K562 (cell line): ENCODE measurements around the gene TRIP12. TPM values are rescaled to one million over a fixed set of nuclear protein-coding genes. Genes with fewer than 3 reads are reported as not detected.

Experiments used
- ARID2 ChIP-seq: fragments of 450-650 bp; IDR thresholded peaks from 2 replicates; pipeline ENCODE4 v1.6.1; 2017; ENCODE audit warnings: antibody characterized with exemption, mild to moderate bottlenecking
- CEBPG ChIP-seq, 3 experiments: fragments of 200-800 bp in 1 of 3; sonication (Bioruptor generic) in 1 of 3; sonication (generic) in 1 of 3; formaldehyde crosslinking in 1 of 3; IDR thresholded peaks in 2 of 3; conservative IDR thresholded peaks in 1 of 3; 2 replicates each; pipeline versions ENCODE4 v1.6.1 to v1.8.0; 2016 to 2022; ENCODE audit warnings: missing compliant biosample characterization in 2 of 3, missing genetic modification characterization in 2 of 3, mild to moderate bottlenecking in 1 of 3, missing genetic modification reagents in 1 of 3
- CREM ChIP-seq: IDR thresholded peaks from 2 replicates; pipeline ENCODE4 v1.6.1; 2014; ENCODE audit warnings: antibody characterized with exemption, low read depth
- ELF4 ChIP-seq: fragments of 450-650 bp; formaldehyde crosslinking; IDR thresholded peaks from 2 replicates; pipeline ENCODE4 v1.4.0; 2022; ENCODE audit warnings: missing genetic modification characterization
- ETV6 ChIP-seq, 3 experiments: fragments of 150-350 bp in 1 of 3; sonication (generic) in 1 of 3; formaldehyde crosslinking in 1 of 3; IDR thresholded peaks; 2 replicates each; pipeline versions ENCODE4 v1.6.1 to v1.8.0; 2014 to 2022; ENCODE audit warnings: borderline replicate concordance in 2 of 3, low read depth in 2 of 3, antibody characterized with exemption in 1 of 3, low read length in 1 of 3, mild to moderate bottlenecking in 1 of 3, missing genetic modification reagents in 1 of 3
- GABPB1 ChIP-seq: sonication (generic); formaldehyde crosslinking; IDR thresholded peaks from 2 replicates; pipeline ENCODE4 v1.8.0; 2022; ENCODE audit warnings: mild to moderate bottlenecking, missing genetic modification reagents
- GABPB2 ChIP-seq: fragments of 250-450 bp; sonication (Bioruptor Pico); conservative IDR thresholded peaks from 2 replicates; pipeline ENCODE4 v1.5.1; 2021; ENCODE audit warnings: mild to moderate bottlenecking
- NCOA2 ChIP-seq, 2 experiments: fragments of 450-650 bp; IDR thresholded peaks; 2 replicates each; pipeline ENCODE4 v1.6.1; 2018; ENCODE audit warnings: mild to moderate bottlenecking in 2 of 2, moderate library complexity in 1 of 2; ENCODE audit not compliant: partially characterized antibody in 2 of 2
- NCOR1 ChIP-seq: fragments of 450-650 bp; IDR thresholded peaks from 2 replicates; pipeline ENCODE4 v1.6.1; 2016; ENCODE audit warnings: mild to moderate bottlenecking, moderate library complexity
- NFIX ChIP-seq: fragments of 250-450 bp; sonication (Bioruptor Pico); IDR thresholded peaks from 2 replicates; pipeline ENCODE4 v1.4.0; 2020; ENCODE audit warnings: low read depth, mild to moderate bottlenecking, moderate library complexity
- NKRF ChIP-seq: fragments of 450-650 bp; IDR thresholded peaks from 2 replicates; pipeline ENCODE4 v1.6.1; 2016; ENCODE audit warnings: borderline replicate concordance
- POLR2AphosphoS2 ChIP-seq: IDR thresholded peaks from 2 replicates; pipeline ENCODE4 v1.6.1; 2012; ENCODE audit warnings: low read length, improper control_type of control experiment
- RBBP5 ChIP-seq: fragments of 200-600 bp; sonication (generic); IDR thresholded peaks from 2 replicates; pipeline ENCODE4 v1.6.1; 2012; ENCODE audit warnings: borderline replicate concordance, mild to moderate bottlenecking, low read length, control low read depth, inconsistent platforms; ENCODE audit not compliant: insufficient read depth, poor library complexity, severe bottlenecking
- RBM15 ChIP-seq: fragments of 200-400 bp; formaldehyde crosslinking; IDR thresholded peaks from 2 replicates; pipeline ENCODE4 v1.6.1; 2018; ENCODE audit warnings: mild to moderate bottlenecking, low read length, moderate library complexity; ENCODE audit not compliant: insufficient read depth
- ZBTB11 ChIP-seq, 3 experiments: fragments of 200-800 bp in 1 of 3; fragments of 250-450 bp in 1 of 3; fragments of 450-650 bp in 1 of 3; sonication (Bioruptor Pico) in 1 of 3; sonication (Bioruptor generic) in 1 of 3; formaldehyde crosslinking in 1 of 3; IDR thresholded peaks; 2 replicates each; pipeline versions ENCODE4 v1.6.1 to v1.8.0; 2016 to 2022; ENCODE audit warnings: mild to moderate bottlenecking in 2 of 3, missing genetic modification characterization in 2 of 3, missing compliant biosample characterization in 1 of 3, moderate library complexity in 1 of 3
- ZBTB26 ChIP-seq: fragments of 450-650 bp; formaldehyde crosslinking; IDR thresholded peaks from 2 replicates; pipeline ENCODE4 v1.4.0; 2022; ENCODE audit warnings: missing genetic modification characterization
- ZBTB7A ChIP-seq: IDR thresholded peaks from 2 replicates; pipeline ENCODE4 v1.6.1; 2011; ENCODE audit warnings: low read depth, mild to moderate bottlenecking, low read length, moderate library complexity, borderline replicate concordance; ENCODE audit not compliant: control insufficient read depth
- ZNF274 ChIP-seq: IDR thresholded peaks from 2 replicates; pipeline ENCODE4 v1.6.1; 2011; ENCODE audit warnings: low read depth, mild to moderate bottlenecking, low read length, moderate library complexity, borderline replicate concordance
- polyA plus RNA-seq, 8 experiments: library from polyadenylated mRNA; depleted of rRNA in 4 of 8; stranded (reverse) in 5 of 8; unstranded in 3 of 8; fragments of >200 nt; fragmentation: Nextera tagmentation in 2 of 8; fragmentation: Illumina TruSeq in 1 of 8; extraction: Ambion mirVana in 2 of 8; extraction: Trizol in 1 of 8; gene quantifications; 2 replicates each; pipeline versions ENCODE4 v1.2.1 to v1.2.3, GENCODE V29; 2011 to 2014; ENCODE audit warnings: inconsistent platforms in 1 of 8, missing spikeins in 1 of 8
- total RNA-seq, 7 experiments: library from RNA; depleted of rRNA in 6 of 7; stranded (reverse); fragments of >200 nt in 6 of 7; fragmentation: Illumina TruSeq in 2 of 7; extraction: Trizol in 2 of 7; gene quantifications; 2 replicates each; pipeline versions ENCODE4 v1.2.1 to v1.2.3, GENCODE V29; 2011 to 2021; ENCODE audit warnings: low replicate concordance in 1 of 7

The TRIP12 gene
- total and polyA plus RNA-seq, 9 of the 15 experiments (the other 6 are each of a cell fraction or from before 2014, with no cell fraction given): 15.2 to 131 (median 80.1) TPM

- TF ChIP-seq ETV6 (IDR thresholded peaks at IDR 0.05; ENCODE audit: borderline replicate concordance in 1 of 2, low read depth in 2 of 2, low read length in 1 of 2) (peak; percentile 88 to 95), ETV6 (CRISPR knock-in tag; IDR thresholded peaks at IDR 0.05; ENCODE audit: borderline replicate concordance) (no peak), ELF4 (CRISPR knock-in tag) (peak; percentile 75), RBM15 (no peak), NKRF (peak; percentile 63), NFIX (CRISPR knock-in tag) (no peak), CREM (0 out of 2 replicates have a peak, but pooled peaks have one; percentile 2), CEBPG (CRISPR knock-in tag; IDR thresholded peaks at IDR 0.05) (no peak), CEBPG (tag; conservative IDR thresholded peaks at IDR 0.05 in 1 of 2, IDR thresholded peaks at IDR 0.05 in 1 of 2) (no peak), ZBTB7A (peak; percentile 15; the same call in 1 of the 2 replicates), GABPB1 (peak; percentile 63; the same call in 1 of the 2 replicates), NCOA2 (IDR thresholded peaks at IDR 0.05; ENCODE audit: partially characterized antibody in 2 of 2) (no peak), NCOR1 (no peak), GABPB2 (CRISPR knock-in tag) (no peak), RBBP5 (peak; percentile 38), ZBTB11 (CRISPR knock-in tag; IDR thresholded peaks at IDR 0.05) (peak; percentile 70 to 95 (median 78); a peak in 5 of 6 replicates), ARID2 (no peak), POLR2AphosphoS2 (no peak), ZBTB26 (CRISPR knock-in tag) (0 out of 2 replicates have a peak, but pooled peaks have one; percentile 12), ZNF274 (no peak)
Observed at GRCh38 chr2:229921101-229921891, 513 bp downstream of the TRIP12 start (continued).
